GM21390 (cell line): ENCODE measurements around the gene RASSF8.

Experiments
- ATAC-seq: cut with Tn5 transposase; IDR thresholded peaks from one replicate; pipeline ENCODE4 v1.9.1; 2021; ENCODE audit not compliant: unreplicated experiment

The RASSF8 gene

DNA sequence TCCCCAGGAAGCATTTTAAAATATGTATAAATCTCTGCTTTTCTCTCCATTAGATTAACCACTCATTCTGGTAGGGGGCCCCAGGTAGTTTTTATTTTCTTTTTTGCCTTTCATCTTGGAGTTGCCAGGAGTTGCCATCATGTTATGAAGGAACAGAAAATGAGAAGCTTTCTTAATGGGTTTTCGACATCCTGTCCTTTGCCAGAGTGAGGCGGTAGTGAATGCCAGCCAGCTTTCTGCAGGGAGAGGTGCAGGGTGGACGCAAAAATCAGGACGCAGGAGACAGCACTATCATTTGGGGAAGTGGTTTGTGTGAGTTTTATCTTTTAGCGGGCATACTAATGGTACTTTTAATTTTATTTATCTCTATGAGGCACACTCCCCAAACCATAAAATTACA is 1.7 kb downstream of the RASSF8 start:
- ATAC-seq = no peak

DNA sequence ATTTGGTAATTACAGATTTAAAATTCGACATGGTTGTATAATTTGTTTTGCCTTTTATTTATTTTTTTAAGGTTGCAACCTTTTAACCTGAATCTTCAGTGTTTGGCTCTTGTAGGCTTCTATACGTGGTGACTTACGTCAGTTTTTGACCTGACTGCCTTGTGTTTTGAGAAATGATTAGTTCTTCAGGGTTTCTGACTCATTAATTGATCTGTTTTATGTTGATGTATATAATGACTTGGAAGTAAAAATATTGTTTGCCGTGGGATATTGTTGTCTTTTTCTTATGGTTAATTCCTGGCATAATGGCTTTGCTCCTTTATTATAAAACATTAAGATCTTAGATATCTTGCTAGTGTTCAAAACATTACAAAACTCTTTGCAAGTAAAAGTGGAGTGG is 2.5 kb downstream of the RASSF8 start:
- no peak for ATAC-seq

DNA sequence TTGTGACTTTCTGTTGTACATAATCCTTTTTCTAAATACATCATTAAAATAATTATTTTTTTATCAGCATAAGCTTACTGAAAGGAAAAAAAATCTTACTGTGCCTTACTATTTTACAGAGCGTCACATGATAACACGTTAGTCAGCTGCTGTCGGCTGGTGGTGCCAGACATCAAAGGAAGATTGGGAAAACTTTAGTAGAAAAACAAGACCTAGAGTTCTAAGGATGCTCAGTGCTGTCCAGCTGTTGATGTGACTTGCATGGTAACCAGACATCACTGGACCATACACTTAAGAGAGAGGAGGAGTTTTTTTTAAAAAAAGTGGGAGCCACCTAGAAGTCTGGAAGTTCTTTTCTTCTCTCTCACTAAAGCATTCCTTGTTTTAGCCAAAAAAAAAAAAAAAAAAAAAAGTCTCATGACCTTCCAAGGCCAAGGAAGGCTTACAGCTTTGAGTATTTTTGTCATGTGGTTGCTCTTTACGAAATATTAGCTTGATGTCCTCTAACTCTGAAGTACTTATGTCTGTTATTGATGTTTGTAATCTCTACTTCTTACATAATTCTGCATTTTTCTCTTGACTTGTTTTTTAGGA is 4.5 kb downstream of the RASSF8 start:
- no peak for ATAC-seq

DNA sequence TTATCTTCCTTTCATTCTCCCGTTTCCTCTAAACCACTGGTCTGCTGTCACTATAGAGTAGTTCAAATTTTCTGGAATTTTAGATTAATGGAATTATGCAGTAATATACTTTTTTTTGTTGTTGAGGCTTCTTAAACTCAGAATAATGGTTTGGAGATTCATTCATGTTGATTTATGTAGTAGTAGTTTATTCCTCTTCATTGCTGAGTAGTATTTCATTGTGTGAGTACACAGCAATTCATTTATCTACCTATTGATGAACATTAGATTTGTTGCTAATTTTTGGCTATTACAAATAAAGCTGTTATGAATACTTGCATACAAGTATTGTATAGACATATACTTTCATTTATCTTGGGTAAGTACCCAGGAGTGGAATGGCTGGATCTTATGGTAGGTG is 7.2 kb downstream of the RASSF8 start:
- ATAC-seq = no peak

DNA sequence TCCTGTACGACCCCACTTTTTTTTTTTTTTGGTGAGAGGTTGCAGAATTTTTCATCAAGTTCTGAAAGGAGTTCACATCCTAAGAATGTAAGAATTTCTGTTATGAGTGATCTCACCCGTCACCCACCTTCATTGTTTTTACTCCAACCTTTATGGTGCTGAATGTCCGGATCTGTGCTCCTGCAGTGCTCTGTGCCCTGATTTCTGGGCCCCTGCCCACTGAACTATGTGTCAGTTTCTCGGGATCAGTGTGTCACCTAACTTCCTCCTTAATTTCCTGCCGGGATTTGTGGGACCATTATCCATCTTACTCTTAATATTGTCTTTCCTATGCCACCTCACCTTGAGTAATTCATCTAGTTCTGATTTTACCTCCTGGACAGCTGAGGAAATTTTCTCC is 11.6 kb downstream of the RASSF8 start:
- no peak for ATAC-seq

- ATAC-seq = no peak
Observed at GRCh38 chr12:25970916-25971653, 12.6 kb downstream of the RASSF8 start.

GRCh38 chr12:25971654-25972041 is 13.2 kb downstream of the RASSF8 start:
- ATAC-seq = no peak

DNA sequence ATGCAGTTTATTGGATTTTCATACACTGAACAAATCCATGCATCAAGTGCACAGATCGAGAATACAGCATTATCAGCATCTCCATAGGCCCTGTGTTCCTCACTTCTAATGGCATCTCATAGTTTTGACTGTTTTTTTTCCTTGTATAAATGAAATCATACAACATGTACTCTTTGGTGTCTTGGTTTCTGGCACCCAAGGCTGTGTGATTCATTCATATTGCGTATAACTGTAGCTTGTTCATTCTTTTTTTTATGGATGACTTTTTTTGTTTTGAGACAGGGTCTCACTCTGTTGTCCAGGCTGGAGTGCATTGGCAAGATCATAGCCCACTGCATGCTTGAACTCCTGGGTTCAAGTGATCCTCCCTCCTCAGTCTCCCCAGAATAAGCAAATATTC is 14.3 kb downstream of the RASSF8 start:
- ATAC-seq = no peak

GRCh38 chr12:25975179-25975578 is 16.7 kb downstream of the RASSF8 start:
- ATAC-seq = no peak

GRCh38 chr12:25975682-25976081 is 17.2 kb downstream of the RASSF8 start:
- no peak for ATAC-seq

DNA sequence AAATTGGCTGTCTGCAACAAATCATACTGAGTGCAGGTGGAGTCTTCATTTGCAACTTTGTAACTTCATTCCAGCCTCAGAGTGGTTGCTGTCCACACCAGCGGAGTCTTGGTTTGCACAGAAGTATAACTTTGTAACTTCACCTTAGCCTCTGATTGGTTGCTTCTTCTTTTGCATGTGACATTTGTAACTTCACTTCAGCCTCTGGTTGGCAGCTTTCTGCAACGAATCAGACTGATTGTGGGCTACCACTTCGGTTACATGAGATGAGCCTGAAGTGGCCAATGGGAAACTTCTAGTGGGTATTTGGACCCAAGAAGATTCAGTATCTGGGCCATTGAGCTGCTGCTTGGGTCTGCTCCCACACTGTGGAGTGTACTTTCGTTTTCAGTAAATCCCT is 17.8 kb downstream of the RASSF8 start:
- no peak for ATAC-seq

GRCh38 chr12:25977047-25977446 is 18.6 kb downstream of the RASSF8 start:
- no peak for ATAC-seq

DNA sequence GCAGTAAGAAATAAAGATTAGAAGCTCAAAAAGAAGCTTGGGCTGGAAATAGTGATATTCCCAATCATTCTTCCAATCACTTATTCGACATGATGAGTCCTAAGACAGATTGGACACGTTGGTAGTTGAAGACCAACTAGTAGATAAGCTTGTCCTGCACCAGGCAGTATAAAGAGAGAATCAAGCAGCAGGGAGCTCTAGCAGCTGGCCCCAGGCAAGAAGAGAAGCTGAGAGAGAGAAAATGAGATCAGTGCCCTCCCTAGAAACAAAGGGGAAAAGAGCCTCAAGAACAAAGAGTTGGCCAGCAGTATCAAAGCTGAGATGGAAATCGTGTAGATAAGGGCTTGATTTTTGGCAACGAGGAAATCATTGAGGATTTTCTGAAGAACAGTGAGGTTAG is 20.6 kb downstream of the RASSF8 start:
- no peak for ATAC-seq

- ATAC-seq = no peak
Observed at GRCh38 chr12:25979563-25979962, 21.1 kb downstream of the RASSF8 start.

DNA sequence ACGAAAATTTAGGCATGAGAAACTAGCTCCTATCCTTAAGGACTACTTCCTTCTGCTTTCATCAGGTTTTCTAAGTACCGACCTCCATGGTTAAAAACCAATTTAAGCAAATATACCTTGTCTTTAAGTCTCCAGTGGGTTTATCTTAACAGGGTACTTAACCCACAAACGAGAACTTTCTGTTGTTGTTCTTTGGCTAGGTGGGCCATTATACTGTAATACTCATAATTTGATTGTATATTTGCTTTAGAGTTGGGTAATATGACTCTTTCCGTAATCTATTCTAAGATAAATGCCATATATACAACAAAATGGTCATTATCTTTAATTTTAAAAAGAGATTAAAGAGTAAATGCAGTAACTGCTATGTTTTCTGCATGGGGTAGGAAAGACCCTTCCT is 21.6 kb downstream of the RASSF8 start:
- no peak for ATAC-seq

GRCh38 chr12:25981597-25981996 is 23.1 kb downstream of the RASSF8 start:
- no peak for ATAC-seq

- no peak for ATAC-seq
Observed at GRCh38 chr12:25982416-25982815, 23.9 kb downstream of the RASSF8 start.

DNA sequence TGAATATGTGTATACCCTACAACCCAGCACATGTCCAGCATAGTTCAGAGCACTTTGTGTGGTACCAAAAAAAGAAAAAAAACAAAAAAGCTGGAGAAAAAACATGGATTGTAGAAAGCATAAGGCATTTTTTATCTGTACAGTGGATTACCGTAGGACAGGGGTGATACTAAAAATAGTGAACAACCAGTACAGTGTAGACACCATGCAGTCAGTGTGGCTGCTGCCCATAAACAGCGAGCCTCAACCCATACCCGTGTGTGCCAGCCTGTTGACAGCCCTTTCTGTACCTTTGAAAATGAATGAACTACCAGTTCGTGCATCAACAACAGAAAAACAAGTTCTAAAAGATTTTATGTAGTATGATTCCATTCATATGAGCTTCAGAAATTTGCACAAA is 25.1 kb downstream of the RASSF8 start:
- ATAC-seq = no peak

- ATAC-seq = no peak
Observed at GRCh38 chr12:25984759-25985158, 26.3 kb downstream of the RASSF8 start.

GRCh38 chr12:25985316-25986175 is 27.1 kb downstream of the RASSF8 start:
- ATAC-seq = no peak

GRCh38 chr12:25986180-25986579 is 27.7 kb downstream of the RASSF8 start:
- ATAC-seq = no peak

DNA sequence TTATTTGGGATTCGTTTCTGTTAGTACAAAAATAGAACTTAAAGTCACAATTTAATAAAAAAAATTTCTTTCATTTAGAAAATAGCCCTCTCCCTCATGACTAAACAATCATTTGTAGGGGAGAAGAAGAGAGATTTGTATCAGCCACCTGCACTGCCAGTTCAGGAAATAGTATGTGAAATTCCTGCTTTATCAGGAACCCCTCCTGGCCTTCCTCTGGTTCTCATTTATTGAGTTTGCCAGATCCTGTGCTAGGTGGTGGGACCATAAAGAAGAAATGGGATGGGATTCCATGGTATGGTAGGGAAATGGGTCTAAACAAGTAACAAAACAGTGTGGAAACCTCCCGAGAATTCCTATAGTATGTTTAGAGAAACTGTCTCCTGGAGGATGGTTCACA is 30.0 kb downstream of the RASSF8 start:
- no peak for ATAC-seq
